ENCODE measurements around the gene ASPSCR1. TPM values are rescaled to one million over a fixed set of nuclear protein-coding genes. Genes with fewer than 3 reads are reported as not detected.

ASPSCR1 gene
- total and polyA plus RNA-seq, 2 of the 13 experiments (the other 11 are each of a cell fraction or from before 2014, with no cell fraction given), result 274 to 314 TPM

GRCh38 chr17:82013772-82014321 lies 36.4 kb downstream of the ASPSCR1 start (continued):
- no peak for TF ChIP-seq ZBTB39 (CRISPR knock-in tag; IDR thresholded peaks at IDR 0.05)
- peak; percentile 38; the same call in 1 of the 2 replicates for TF ChIP-seq CSRNP1 (CRISPR knock-in tag; IDR thresholded peaks at IDR 0.05)
- TF ChIP-seq NR1H2 (CRISPR knock-in tag; IDR thresholded peaks at IDR 0.05; ENCODE audit: borderline replicate concordance, low read depth), result no peak
- no peak for TF ChIP-seq ZBED4 (CRISPR knock-in tag; IDR thresholded peaks at IDR 0.05; ENCODE audit: borderline replicate concordance)
- peak; percentile 86; the same call in 1 of the 2 replicates for TF ChIP-seq ESRRA (CRISPR knock-in tag; IDR thresholded peaks at IDR 0.05; ENCODE audit: low read depth)
- TF ChIP-seq HMG20A (CRISPR knock-in tag; IDR thresholded peaks at IDR 0.05; ENCODE audit: borderline replicate concordance), result peak; percentile 34; the same call in 1 of the 2 replicates
- no peak for TF ChIP-seq ZNF44 (CRISPR knock-in tag; IDR thresholded peaks at IDR 0.05)
- peak; percentile 73 for TF ChIP-seq NCOA2 (CRISPR knock-in tag; IDR thresholded peaks at IDR 0.05)
- TF ChIP-seq MXI1 (IDR thresholded peaks at IDR 0.05; ENCODE audit: borderline replicate concordance, low read depth, low read length), result no peak; the same call in 2 of the 3 replicates
- TF ChIP-seq MATR3 (CRISPR knock-in tag; IDR thresholded peaks at IDR 0.05), result no peak
- no peak for TF ChIP-seq IKZF4 (CRISPR knock-in tag; IDR thresholded peaks at IDR 0.05; ENCODE audit: borderline replicate concordance, low read depth, not compliant biosample characterization)
- TF ChIP-seq ZNF296 (CRISPR knock-in tag; conservative IDR thresholded peaks at IDR 0.05), result peak; percentile 73; the same call in 1 of the 2 replicates
- no peak for TF ChIP-seq ZIK1 (CRISPR knock-in tag; IDR thresholded peaks at IDR 0.05; ENCODE audit: borderline replicate concordance, low read depth)
- no peak for TF ChIP-seq ETS1 (CRISPR knock-in tag; IDR thresholded peaks at IDR 0.05)
- TF ChIP-seq ZSCAN12 (CRISPR knock-in tag; IDR thresholded peaks at IDR 0.05), result no peak
- peak; percentile 33; the same call in 1 of the 2 replicates for TF ChIP-seq POLR2AphosphoS5 (IDR thresholded peaks at IDR 0.05; ENCODE audit: low read depth, low read length)
- no peak for TF ChIP-seq CCDC6 (CRISPR knock-in tag; IDR thresholded peaks at IDR 0.05)
- TF ChIP-seq MTA3 (CRISPR knock-in tag; IDR thresholded peaks at IDR 0.05), result no peak
- TF ChIP-seq ZBTB14 (CRISPR knock-in tag; IDR thresholded peaks at IDR 0.05), result no peak
- no peak for TF ChIP-seq ONECUT2 (CRISPR knock-in tag; IDR thresholded peaks at IDR 0.05)
